Muscle of leg (tissue), 11 donors: ENCODE measurements around the gene ARL15. TPM values are rescaled to one million over a fixed set of nuclear protein-coding genes. Genes with fewer than 3 reads are reported as not detected.
"Not testable (repeated sequence)": the region's sequence is repeated elsewhere in the genome, so short reads cannot be mapped to it uniquely, and the experiment has no call there.

Experiments used
- DNase-seq: peaks from one replicate; pipeline ENCODE4 v3.0.0; 2013
- H3K27ac ChIP-seq: one replicate; pipeline ENCODE4 v1.5.1; 2013; ENCODE audit warnings: mild to moderate bottlenecking, low read length, control low read depth
- H3K27me3 ChIP-seq: one replicate; pipeline ENCODE4 v1.6.1; 2013; ENCODE audit warnings: low read length; ENCODE audit not compliant: control insufficient read depth, insufficient read depth
- H3K36me3 ChIP-seq: one replicate; pipeline ENCODE4 v1.6.1; 2013; ENCODE audit warnings: low read length; ENCODE audit not compliant: control insufficient read depth, insufficient read depth
- H3K4me1 ChIP-seq: one replicate; pipeline ENCODE4 v1.6.1; 2013; ENCODE audit warnings: low read length; ENCODE audit not compliant: control insufficient read depth, insufficient read depth
- H3K4me3 ChIP-seq: one replicate; pipeline ENCODE4 v1.5.1; 2013; ENCODE audit warnings: low read length, control low read depth
- H3K9me3 ChIP-seq: replicated peaks from 2 replicates; pipeline ENCODE4 v1.6.1; 2013; ENCODE audit warnings: low read depth, low read length; ENCODE audit not compliant: control insufficient read depth
- WGBS: methylation state at CpG from one replicate; pipeline ENCODE4 v1.1.5; 2013; ENCODE audit warnings: missing lambda C conversion rate; ENCODE audit not compliant: insufficient coverage; 5-methylcytosine and 5-hydroxymethylcytosine counted together
- polyA plus RNA-seq, 8 donors: library from polyadenylated mRNA; unstranded; fragments of 120-200 nt; gene quantifications; one replicate each; pipeline versions ENCODE4 v1.2.1 to v1.2.3, GENCODE V29; 2013; ENCODE audit warnings: inconsistent platforms in 1 of 8, low replicate concordance in 1 of 8; ENCODE audit not compliant: insufficient read length in 8 of 8, insufficient read depth in 1 of 8
- total RNA-seq: library from RNA; stranded (reverse); fragments of 120-200 nt; gene quantifications from one replicate; pipeline ENCODE4 v1.2.4, GENCODE V29; 2013

Gene ARL15
- total and polyA plus RNA-seq, 9 donors: 18.4 to 37.1 (median 23.8) TPM

GRCh38 chr5:53983568-53984460, 326.6 kb downstream of the ARL15 start:
- DNase-seq: peak; percentile 61
- H3K27ac ChIP-seq: no peak overlapping the region
- H3K4me3 ChIP-seq: no peak overlapping the region
- no peaks in the 10 kb centered on the region for H3K4me1 ChIP-seq
- H3K36me3 ChIP-seq: no peaks in the 10 kb centered on the region
- 41% methylated on average over 6 of the region's 10 CpGs for WGBS
- H3K27me3 ChIP-seq: no peaks in the 10 kb centered on the region
- no peaks in the 10 kb centered on the region for H3K9me3 ChIP-seq

- not testable (repeated sequence) for H3K27ac ChIP-seq, H3K27me3 ChIP-seq, H3K4me3 ChIP-seq, H3K4me1 ChIP-seq, H3K9me3 ChIP-seq, H3K36me3 ChIP-seq, DNase-seq
- WGBS: no CpG with 5 or more reads among the region's 2 CpGs
Observed at GRCh38 chr5:53982319-53982718, 328.1 kb downstream of the ARL15 start.

GRCh38 chr5:53980061-53980460, 330.3 kb downstream of the ARL15 start:
- no peaks in the 10 kb centered on the region for H3K4me1 ChIP-seq

GRCh38 chr5:53974021-53974420, 336.4 kb downstream of the ARL15 start:
- no peak overlapping the region for H3K4me3 ChIP-seq
- H3K27ac ChIP-seq: no peak overlapping the region
- no CpG with 5 or more reads among the region's 1 CpG for WGBS
- H3K27me3 ChIP-seq: no peaks in the 10 kb centered on the region
- no peak for DNase-seq
- no peaks in the 10 kb centered on the region for H3K36me3 ChIP-seq
- no peaks in the 10 kb centered on the region for H3K4me1 ChIP-seq
- no peaks in the 10 kb centered on the region for H3K9me3 ChIP-seq

More at GRCh38 chr5:53980061-53980460, 330.3 kb downstream of the ARL15 start:
- Histone ChIP-seq H3K27me3 (no peaks in the 10 kb centered on the region), H3K9me3 (no peaks in the 10 kb centered on the region), H3K36me3 (no peaks in the 10 kb centered on the region), H3K27ac (no peak overlapping the region), H3K4me3 (no peak overlapping the region)
- DNase-seq: no peak

GRCh38 chr5:53972314-53972713, 338.1 kb downstream of the ARL15 start:
- WGBS: no CpG with 5 or more reads among the region's 4 CpGs

GRCh38 chr5:53971551-53971950, 338.8 kb downstream of the ARL15 start:
- peak; percentile 88 for DNase-seq
- H3K27ac ChIP-seq: peak overlapping the region; percentile 31

More at GRCh38 chr5:53972314-53972713, 338.1 kb downstream of the ARL15 start:
- Histone ChIP-seq H3K27me3 (no peaks in the 10 kb centered on the region), H3K36me3 (no peaks in the 10 kb centered on the region), H3K27ac (no peak overlapping the region), H3K4me3 (no peak overlapping the region), H3K4me1 (no peaks in the 10 kb centered on the region), H3K9me3 (no peaks in the 10 kb centered on the region)
- no peak for DNase-seq

GRCh38 chr5:53971131-53971530, 339.2 kb downstream of the ARL15 start:
- WGBS: no CpG with 5 or more reads among the region's 2 CpGs

More at GRCh38 chr5:53971551-53971950, 338.8 kb downstream of the ARL15 start:
- Histone ChIP-seq H3K36me3 (no peaks in the 10 kb centered on the region), H3K4me3 (no peak overlapping the region), H3K9me3 (no peaks in the 10 kb centered on the region), H3K4me1 (no peaks in the 10 kb centered on the region), H3K27me3 (no peaks in the 10 kb centered on the region)

DNA sequence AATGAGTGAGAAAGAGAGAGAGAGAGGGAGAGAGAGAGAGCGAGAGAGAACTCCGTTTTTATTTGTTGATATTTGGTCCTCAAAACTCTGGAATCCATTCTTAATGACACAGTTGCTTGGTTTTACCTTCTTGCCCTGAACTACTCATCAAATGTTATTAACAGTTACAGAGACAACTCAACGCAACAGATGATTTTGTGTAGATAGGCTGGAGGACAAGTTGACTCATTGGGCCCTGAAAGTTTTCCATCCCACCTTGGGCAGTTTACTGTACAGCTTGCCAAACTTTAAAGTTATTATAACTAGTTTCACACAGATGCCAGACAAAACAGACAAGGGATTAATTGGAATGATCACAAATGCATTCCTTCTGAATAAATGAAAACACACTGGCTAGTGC, 339.9 kb downstream of the ARL15 start:
- no peaks in the 10 kb centered on the region for H3K27me3 ChIP-seq
- no peaks in the 10 kb centered on the region for H3K4me1 ChIP-seq
- no CpG with 5 or more reads among the region's 3 CpGs for WGBS
- H3K9me3 ChIP-seq: no peaks in the 10 kb centered on the region
- no peak overlapping the region for H3K4me3 ChIP-seq
- DNase-seq: peak; percentile 52
- H3K27ac ChIP-seq: no peak overlapping the region
- no peaks in the 10 kb centered on the region for H3K36me3 ChIP-seq

More at GRCh38 chr5:53971131-53971530, 339.2 kb downstream of the ARL15 start:
- Histone ChIP-seq H3K27ac (peak overlapping the region; percentile 31), H3K27me3 (no peaks in the 10 kb centered on the region), H3K4me3 (no peak overlapping the region), H3K36me3 (no peaks in the 10 kb centered on the region), H3K9me3 (no peaks in the 10 kb centered on the region), H3K4me1 (no peaks in the 10 kb centered on the region)
- DNase-seq: peak; percentile 93

DNA sequence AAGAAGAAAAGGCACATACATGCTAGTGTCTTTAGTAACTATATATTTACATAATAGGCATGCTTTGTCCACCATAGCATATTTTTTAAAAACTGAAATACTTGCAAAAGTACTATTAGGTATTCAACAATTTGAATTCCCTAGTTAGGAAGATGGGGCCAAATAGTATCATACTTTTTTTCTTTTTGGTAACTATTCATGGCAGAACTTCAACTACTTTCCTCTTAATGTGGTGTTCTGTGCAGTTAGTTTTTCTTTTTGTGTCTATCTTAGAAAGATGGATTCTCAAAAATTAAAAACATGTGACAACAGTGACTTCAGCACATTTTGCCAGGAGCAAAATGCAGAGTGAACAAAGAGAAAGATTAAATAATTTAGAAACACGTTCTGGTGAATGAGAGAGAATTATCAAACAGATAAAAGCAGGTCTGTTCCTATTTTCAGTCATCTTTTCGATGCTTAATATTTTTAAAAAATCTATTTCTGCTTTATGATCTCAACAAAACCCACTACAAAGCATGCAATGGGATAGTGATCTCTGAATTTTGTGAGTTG, 341.1 kb downstream of the ARL15 start:
- H3K4me3 ChIP-seq: no peak overlapping the region
- WGBS: no CpG with 5 or more reads among the region's 2 CpGs
- H3K4me1 ChIP-seq: no peaks in the 10 kb centered on the region
- no peaks in the 10 kb centered on the region for H3K36me3 ChIP-seq
- H3K9me3 ChIP-seq: no peaks in the 10 kb centered on the region
- peak; percentile 77 for DNase-seq
- H3K27ac ChIP-seq: no peak overlapping the region
- no peaks in the 10 kb centered on the region for H3K27me3 ChIP-seq

GRCh38 chr5:53965459-53965858, 344.9 kb downstream of the ARL15 start:
- H3K36me3 ChIP-seq: no peaks in the 10 kb centered on the region
- H3K27me3 ChIP-seq: no peaks in the 10 kb centered on the region
- no peaks in the 10 kb centered on the region for H3K9me3 ChIP-seq
- H3K27ac ChIP-seq: no peak overlapping the region
- no peaks in the 10 kb centered on the region for H3K4me1 ChIP-seq
- H3K4me3 ChIP-seq: no peak overlapping the region
- DNase-seq: no peak
